ENCODE results near the gene NCAM2.

DNA sequence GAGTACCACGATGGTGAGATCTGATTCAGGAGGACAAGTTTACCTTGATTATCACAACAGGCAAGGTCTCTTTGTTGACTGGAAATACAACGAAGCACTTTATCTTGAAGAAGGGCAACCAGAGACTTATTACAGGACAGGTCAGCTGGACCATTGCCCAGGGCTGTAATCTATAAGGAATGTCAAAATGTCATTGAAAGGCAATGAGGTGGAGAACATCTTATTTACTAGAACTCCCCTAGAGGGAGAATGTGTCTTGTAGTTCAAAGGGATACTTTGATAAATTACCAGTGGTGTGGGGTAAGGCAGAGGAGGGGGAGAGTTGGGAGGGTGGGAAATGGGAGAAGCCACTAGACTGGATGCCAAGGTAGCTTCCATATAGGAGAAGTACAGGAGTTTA lies 212.3 kb downstream of the NCAM2 start:
- TF ChIP-seq NFE2L2 (IDR thresholded peaks at IDR 0.05; ENCODE audit: low read depth, low read length) (no peak), FOS (IDR thresholded peaks at IDR 0.05; ENCODE audit: low read depth, low read length) (no peak), POLR2A (IDR thresholded peaks at IDR 0.05; ENCODE audit: low read depth, low read length) (no peak), RAD21 (IDR thresholded peaks at IDR 0.05; ENCODE audit: low read length) (no peak), RFX5 (IDR thresholded peaks at IDR 0.05; ENCODE audit: low read depth, low read length) (no peak), CEBPB (IDR thresholded peaks at IDR 0.05; ENCODE audit: low read depth, low read length) (no peak)
- TF ChIP-seq, protein P1, sequence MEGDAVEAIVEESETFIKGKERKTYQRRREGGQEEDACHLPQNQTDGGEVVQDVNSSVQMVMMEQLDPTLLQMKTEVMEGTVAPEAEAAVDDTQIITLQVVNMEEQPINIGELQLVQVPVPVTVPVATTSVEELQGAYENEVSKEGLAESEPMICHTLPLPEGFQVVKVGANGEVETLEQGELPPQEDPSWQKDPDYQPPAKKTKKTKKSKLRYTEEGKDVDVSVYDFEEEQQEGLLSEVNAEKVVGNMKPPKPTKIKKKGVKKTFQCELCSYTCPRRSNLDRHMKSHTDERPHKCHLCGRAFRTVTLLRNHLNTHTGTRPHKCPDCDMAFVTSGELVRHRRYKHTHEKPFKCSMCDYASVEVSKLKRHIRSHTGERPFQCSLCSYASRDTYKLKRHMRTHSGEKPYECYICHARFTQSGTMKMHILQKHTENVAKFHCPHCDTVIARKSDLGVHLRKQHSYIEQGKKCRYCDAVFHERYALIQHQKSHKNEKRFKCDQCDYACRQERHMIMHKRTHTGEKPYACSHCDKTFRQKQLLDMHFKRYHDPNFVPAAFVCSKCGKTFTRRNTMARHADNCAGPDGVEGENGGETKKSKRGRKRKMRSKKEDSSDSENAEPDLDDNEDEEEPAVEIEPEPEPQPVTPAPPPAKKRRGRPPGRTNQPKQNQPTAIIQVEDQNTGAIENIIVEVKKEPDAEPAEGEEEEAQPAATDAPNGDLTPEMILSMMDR (conservative IDR thresholded peaks at IDR 0.05; ENCODE audit: low read depth, low read length), result no peak
- TF ChIP-seq, protein P2, sequence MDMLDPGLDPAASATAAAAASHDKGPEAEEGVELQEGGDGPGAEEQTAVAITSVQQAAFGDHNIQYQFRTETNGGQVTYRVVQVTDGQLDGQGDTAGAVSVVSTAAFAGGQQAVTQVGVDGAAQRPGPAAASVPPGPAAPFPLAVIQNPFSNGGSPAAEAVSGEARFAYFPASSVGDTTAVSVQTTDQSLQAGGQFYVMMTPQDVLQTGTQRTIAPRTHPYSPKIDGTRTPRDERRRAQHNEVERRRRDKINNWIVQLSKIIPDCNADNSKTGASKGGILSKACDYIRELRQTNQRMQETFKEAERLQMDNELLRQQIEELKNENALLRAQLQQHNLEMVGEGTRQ (IDR thresholded peaks at IDR 0.05; ENCODE audit: low read depth, low read length), result no peak
